ENCODE results near the gene TBL1X.

The TBL1X gene

GRCh38 chrX:9587642-9588041, 122.8 kb downstream of the TBL1X start:
- DNase-seq (ENCODE audit: low read depth): no peak

GRCh38 chrX:9591496-9591895, 126.6 kb downstream of the TBL1X start:
- DNase-seq (ENCODE audit: low read depth): no peak

- DNase-seq (ENCODE audit: low read depth): no peak
Measured at GRCh38 chrX:9593756-9594155, 128.9 kb downstream of the TBL1X start.

GRCh38 chrX:9595174-9595573, 130.3 kb downstream of the TBL1X start:
- no peak for DNase-seq (ENCODE audit: low read depth)

GRCh38 chrX:9596837-9597236, 132.0 kb downstream of the TBL1X start:
- DNase-seq (ENCODE audit: low read depth): no peak

GRCh38 chrX:9597361-9598035, 132.6 kb downstream of the TBL1X start:
- DNase-seq (ENCODE audit: low read depth): no peak

- DNase-seq (ENCODE audit: low read depth): no peak
Measured at GRCh38 chrX:9598344-9598743, 133.5 kb downstream of the TBL1X start.

GRCh38 chrX:9604111-9604907, 139.5 kb downstream of the TBL1X start:
- DNase-seq (ENCODE audit: low read depth): no peak

GRCh38 chrX:9604908-9605306, 140.0 kb downstream of the TBL1X start:
- no peak for DNase-seq (ENCODE audit: low read depth)

GRCh38 chrX:9605484-9605883, 140.6 kb downstream of the TBL1X start:
- no peak for DNase-seq (ENCODE audit: low read depth)

GRCh38 chrX:9606971-9607370, 142.1 kb downstream of the TBL1X start:
- no peak for DNase-seq (ENCODE audit: low read depth)

- no peak for DNase-seq (ENCODE audit: low read depth)
Measured at GRCh38 chrX:9609499-9609898, 144.6 kb downstream of the TBL1X start.

- no peak for DNase-seq (ENCODE audit: low read depth)
Measured at GRCh38 chrX:9609987-9610386, 145.1 kb downstream of the TBL1X start.

- no peak for DNase-seq (ENCODE audit: low read depth)
Measured at GRCh38 chrX:9610771-9611392, 146.0 kb downstream of the TBL1X start.

- no peak for DNase-seq (ENCODE audit: low read depth)
Measured at GRCh38 chrX:9611436-9612145, 146.7 kb downstream of the TBL1X start.

- DNase-seq (ENCODE audit: low read depth): no peak
Measured at GRCh38 chrX:9612146-9612505, 147.3 kb downstream of the TBL1X start.

GRCh38 chrX:9614016-9614415, 149.2 kb downstream of the TBL1X start:
- no peak for DNase-seq (ENCODE audit: low read depth)

- DNase-seq (ENCODE audit: low read depth): no peak
Measured at GRCh38 chrX:9619133-9619532, 154.3 kb downstream of the TBL1X start.

- DNase-seq (ENCODE audit: low read depth): no peak
Measured at GRCh38 chrX:9619581-9619980, 154.7 kb downstream of the TBL1X start.

GRCh38 chrX:9622128-9622527, 157.3 kb downstream of the TBL1X start:
- no peak for DNase-seq (ENCODE audit: low read depth)

- DNase-seq (ENCODE audit: low read depth): no peak
Measured at GRCh38 chrX:9626379-9626778, 161.5 kb downstream of the TBL1X start.

GRCh38 chrX:9627922-9628321, 163.1 kb downstream of the TBL1X start:
- DNase-seq (ENCODE audit: low read depth): no peak

Data from stimulated activated CD8-positive, alpha-beta memory T cell treated with anti-CD3 and anti-CD28 coated beads, Interleukin-12 subunit alpha, Interleukin-12 subunit beta, amount 100 ng/mL, for 4 hours (primary cell).